A549 (cell line): ENCODE measurements around the gene SH3RF3. TPM values are rescaled to one million over a fixed set of nuclear protein-coding genes. Genes with fewer than 3 reads are reported as not detected.

Experiments used
- ATAC-seq, 2 experiments: fragments of 200-7000 bp in 1 of 2; fragments of >200 bp in 1 of 2; cut with Nextera tagmentation in 1 of 2; cut with Tn5 transposase in 1 of 2; 3 replicates each; pipeline versions ENCODE4 v1.8.0 to v1.9.1; 2018 to 2020; ENCODE audit warnings: mild to moderate bottlenecking in 1 of 2, moderate library complexity in 1 of 2
- CTCF ChIA-PET: fragments of 300-600 bp; sonication (Branson Sonifier 250); formaldehyde crosslinking; extraction: SDS; loops from one replicate; lab custom pipeline; 2021; ENCODE audit warnings: antibody characterized with exemption, inconsistent platforms; lab: Yijun Ruan, JAX
- POLR2A ChIA-PET: fragments of 350-600 bp; formaldehyde crosslinking; extraction: SDS; loops from one replicate; lab custom pipeline; 2021; ENCODE audit warnings: antibody characterized with exemption, inconsistent platforms; lab: Yijun Ruan, JAX
- DNase-seq, 2 experiments: peaks; one replicate each; pipeline versions ENCODE4 v3.0.0 to v3.0.0-alpha.2; 2011 to 2016; ENCODE audit warnings: low read depth in 1 of 2, low spot score in 1 of 2
- FAIRE-seq: peaks from 2 replicates; lab custom pipeline; 2011; peaks lifted over from hg19 to GRCh38; lab: Jason Lieb, UNC
- H3K27ac ChIP-seq, 2 experiments: fragments of >200 bp; sonication (Bioruptor Twin); formaldehyde crosslinking; 3 replicates each; pipeline ENCODE4 v1.5.1; 2016 to 2017
- H3K4me1 ChIP-seq: fragments of >200 bp; sonication (Bioruptor Twin); formaldehyde crosslinking; 3 replicates; pipeline ENCODE4 v1.6.1; 2016
- H3K4me2 ChIP-seq: fragments of >200 bp; sonication (Bioruptor Twin); formaldehyde crosslinking; 3 replicates; pipeline ENCODE4 v1.6.1; 2016
- H3K4me3 ChIP-seq: fragments of >200 bp; sonication (Bioruptor Twin); formaldehyde crosslinking; 3 replicates; pipeline ENCODE4 v1.5.1; 2016
- H3K9me3 ChIP-seq: fragments of >200 bp; sonication (Bioruptor Twin); formaldehyde crosslinking; 3 replicates; pipeline ENCODE4 v1.6.1; 2016
- ATOH8 ChIP-seq: fragments of 250-450 bp; sonication (Bioruptor Pico); IDR thresholded peaks from 2 replicates; pipeline ENCODE4 v1.5.0; 2020; ENCODE audit warnings: low read depth, mild to moderate bottlenecking, moderate library complexity
- CHD4 ChIP-seq: fragments of 200-600 bp; sonication (generic); IDR thresholded peaks from 2 replicates; pipeline ENCODE4 v1.6.1; 2016; ENCODE audit warnings: antibody characterized with exemption, mild to moderate bottlenecking, borderline replicate concordance
- CTCF ChIP-seq: fragments of >200 bp; sonication (Bioruptor Twin); formaldehyde crosslinking; IDR thresholded peaks from 3 replicates; pipeline ENCODE4 v1.5.1; 2016
- EP300 ChIP-seq, 2 experiments: fragments of >200 bp; sonication (Bioruptor Twin); formaldehyde crosslinking; IDR thresholded peaks; 2 replicates in 1 of 2; 3 replicates in 1 of 2; pipeline ENCODE4 v1.6.1; 2016 to 2017
- ESRRA ChIP-seq: fragments of 150-350 bp; IDR thresholded peaks from 2 replicates; pipeline ENCODE4 v1.6.1; 2014; ENCODE audit warnings: mild to moderate bottlenecking, low read length, borderline replicate concordance
- FOXS1 ChIP-seq: fragments of 250-450 bp; sonication (Bioruptor Pico); IDR thresholded peaks from 2 replicates; pipeline ENCODE4 v1.5.0; 2020; ENCODE audit warnings: mild to moderate bottlenecking, moderate library complexity
- HES2 ChIP-seq: fragments of >200 bp; sonication (Bioruptor Twin); formaldehyde crosslinking; IDR thresholded peaks from 2 replicates; pipeline ENCODE4 v1.6.1; 2016
- HOXB13 ChIP-seq: fragments of 250-450 bp; sonication (Bioruptor Pico); IDR thresholded peaks from 2 replicates; pipeline ENCODE4 v1.5.0; 2020; ENCODE audit warnings: low read depth, mild to moderate bottlenecking, moderate library complexity
- MAFK ChIP-seq: fragments of 450-650 bp; IDR thresholded peaks from 2 replicates; pipeline ENCODE4 v1.6.1; 2014; ENCODE audit not compliant: partially characterized antibody
- MYC ChIP-seq: IDR thresholded peaks from 2 replicates; pipeline ENCODE4 v1.6.1; 2012; ENCODE audit warnings: mild to moderate bottlenecking, inconsistent platforms, low read length, improper control_type of control experiment, borderline replicate concordance
- NPAS2 ChIP-seq: fragments of 250-450 bp; sonication (Bioruptor Pico); IDR thresholded peaks from 2 replicates; pipeline ENCODE4 v1.8.0; 2022; ENCODE audit warnings: mild to moderate bottlenecking, moderate library complexity, borderline replicate concordance
- POLR2A ChIP-seq: IDR thresholded peaks from 2 replicates; pipeline ENCODE4 v1.6.1; 2012; ENCODE audit warnings: mild to moderate bottlenecking, low read length
- RAD21 ChIP-seq, 2 experiments: fragments of >200 bp in 1 of 2; sonication (Bioruptor Twin) in 1 of 2; formaldehyde crosslinking in 1 of 2; IDR thresholded peaks in 1 of 2; conservative IDR thresholded peaks in 1 of 2; 2 replicates in 1 of 2; 3 replicates in 1 of 2; pipeline ENCODE4 v1.6.1; 2012 to 2018; ENCODE audit warnings: inconsistent platforms in 1 of 2
- RARB ChIP-seq: fragments of 250-450 bp; sonication (Bioruptor Pico); IDR thresholded peaks from 2 replicates; pipeline ENCODE4 v1.8.0; 2021; ENCODE audit warnings: mild to moderate bottlenecking, moderate library complexity
- SMC3 ChIP-seq: fragments of >200 bp; sonication (Bioruptor Twin); formaldehyde crosslinking; IDR thresholded peaks from 3 replicates; pipeline ENCODE4 v1.6.1; 2018; ENCODE audit warnings: inconsistent platforms
- SREBF2 ChIP-seq: fragments of 450-650 bp; IDR thresholded peaks from 2 replicates; pipeline ENCODE4 v1.6.1; 2014; ENCODE audit warnings: mild to moderate bottlenecking, moderate library complexity
- TP53 ChIP-seq: fragments of 250-450 bp; sonication (Bioruptor Pico); IDR thresholded peaks from 2 replicates; pipeline ENCODE4 v1.5.0; 2021; ENCODE audit warnings: mild to moderate bottlenecking, moderate library complexity
- USF2 ChIP-seq: fragments of 450-650 bp; IDR thresholded peaks from 2 replicates; pipeline ENCODE4 v1.6.1; 2014; ENCODE audit warnings: antibody characterized with exemption
- ZC3H11A ChIP-seq: fragments of 450-650 bp; IDR thresholded peaks from 2 replicates; pipeline ENCODE4 v1.6.1; 2014; ENCODE audit warnings: antibody characterized with exemption, mild to moderate bottlenecking
- ZFP36 ChIP-seq: fragments of 450-650 bp; IDR thresholded peaks from 2 replicates; pipeline ENCODE4 v1.6.1; 2014; ENCODE audit warnings: borderline replicate concordance; ENCODE audit not compliant: partially characterized antibody
- ZNF302 ChIP-seq: fragments of 250-450 bp; sonication (Bioruptor Pico); IDR thresholded peaks from 2 replicates; pipeline ENCODE4 v1.9.0; 2021; ENCODE audit warnings: inconsistent platforms, mild to moderate bottlenecking, moderate library complexity
- ZSCAN20 ChIP-seq: fragments of 250-450 bp; sonication (Bioruptor Pico); IDR thresholded peaks from 2 replicates; pipeline ENCODE4 v1.8.0; 2022; ENCODE audit warnings: mild to moderate bottlenecking, moderate library complexity
- WGBS: methylation state at CpG from one replicate; pipeline ENCODE4 v1.1.6; 2017; ENCODE audit errors: missing lambda C conversion rate; 5-methylcytosine and 5-hydroxymethylcytosine counted together
- polyA plus RNA-seq, 4 experiments: library from polyadenylated mRNA; depleted of rRNA in 3 of 4; stranded (reverse); fragments of >200 nt; fragmentation: RNase III in 1 of 4; extraction: RNeasy Plus Mini Kit Qiagen cat#74134 plus additional on column Dnase treatment in 1 of 4; gene quantifications; 2 replicates in 3 of 4; 3 replicates in 1 of 4; pipeline ENCODE4 v1.2.3, GENCODE V29; 2011 to 2017

Gene SH3RF3
- polyA plus RNA-seq, 2 of the 4 experiments (the other 2 are of a cell fraction), result 0.04 to 0.21 TPM

GRCh38 chr2:109287413-109287812 is 158.4 kb downstream of the SH3RF3 start:
- CTCF ChIA-PET, result interaction anchor here (1.0 kb wide), 1 partner anchor 14 kb away, joined by 3 read pairs; no protein-coding TSS in a partner anchor
- Histone ChIP-seq H3K4me1 (no peaks in the 10 kb centered on the region), H3K9me3 (no peaks in the 10 kb centered on the region), H3K4me2 (no peak overlapping the region), H3K27ac (no peak overlapping the region), H3K4me3 (no peak overlapping the region)
- DNase-seq, result no peak
- TF ChIP-seq MYC (no peak), ATOH8 (no peak)
- POLR2A ChIA-PET, result no interaction called here
- FAIRE-seq, result no peak
- no peak for ATAC-seq
- WGBS, result 45% methylated on average over 5 of the region's 5 CpGs

GRCh38 chr2:109287838-109288237 is 158.8 kb downstream of the SH3RF3 start:
- DNase-seq (no peak), ATAC-seq (no peak), FAIRE-seq (no peak)
- POLR2A ChIA-PET, result no interaction called here
- CTCF ChIA-PET, result interaction anchor here (1.0 kb wide), 1 partner anchor 14 kb away, joined by 3 read pairs; no protein-coding TSS in a partner anchor
- WGBS, result 50% methylated on average over 2 of the region's 2 CpGs
- H3K4me2 ChIP-seq, result no peak overlapping the region
- no peak overlapping the region for H3K4me3 ChIP-seq
- no peak overlapping the region for H3K27ac ChIP-seq
- TF ChIP-seq CHD4 (no peak), HOXB13 (CRISPR knock-in tag) (no peak), SMC3 (no peak), HES2 (no peak), ZNF302 (no peak), CTCF (no peak), RAD21 (conservative IDR thresholded peaks at IDR 0.05 in 1 of 2, IDR thresholded peaks at IDR 0.05 in 1 of 2) (no peak), POLR2A (no peak), RARB (no peak), MAFK (no peak), FOXS1 (no peak), EP300 (IDR thresholded peaks at IDR 0.05) (no peak), ESRRA (no peak), ZC3H11A (no peak)
- no peaks in the 10 kb centered on the region for H3K4me1 ChIP-seq
- H3K9me3 ChIP-seq, result no peaks in the 10 kb centered on the region

GRCh38 chr2:109288544-109289368 is 159.8 kb downstream of the SH3RF3 start:
- Histone ChIP-seq H3K27ac (no peak overlapping the region), H3K4me2 (no peak overlapping the region), H3K4me1 (no peaks in the 10 kb centered on the region), H3K4me3 (no peak overlapping the region), H3K9me3 (no peaks in the 10 kb centered on the region)
- 62% methylated on average over 8 of the region's 8 CpGs for WGBS
- ATAC-seq (no peak), FAIRE-seq (no peak), DNase-seq (no peak)
- POLR2A ChIA-PET, result no interaction called here
- CTCF ChIA-PET, result no interaction called here
- TF ChIP-seq USF2 (no peak), NPAS2 (CRISPR knock-in tag) (no peak), ZSCAN20 (CRISPR knock-in tag) (no peak), ZFP36 (no peak), SMC3 (no peak), SREBF2 (no peak), TP53 (no peak)
